Measurements from ENCODE around the gene POU4F3.

DNA sequence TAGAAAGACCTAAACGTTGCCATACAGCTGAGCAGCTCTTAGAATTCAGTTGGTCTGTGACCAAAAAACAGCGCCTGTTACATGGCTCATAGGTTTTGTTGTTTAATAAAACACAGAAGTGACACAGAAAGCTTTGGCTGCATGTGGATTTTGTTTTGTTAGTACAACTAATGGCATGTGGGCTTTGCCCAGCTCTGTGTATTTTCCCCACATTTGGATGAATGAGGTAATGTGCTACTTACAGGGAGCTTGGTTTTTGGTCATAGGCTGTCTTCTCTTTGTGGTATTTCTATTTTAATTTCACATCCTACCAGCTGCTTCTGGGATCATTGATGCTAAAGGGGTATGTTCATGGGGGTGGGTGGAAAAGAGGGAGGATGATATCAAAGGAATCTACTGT, 37.0 kb upstream of the POU4F3 start:
- TF ChIP-seq, protein P1, sequence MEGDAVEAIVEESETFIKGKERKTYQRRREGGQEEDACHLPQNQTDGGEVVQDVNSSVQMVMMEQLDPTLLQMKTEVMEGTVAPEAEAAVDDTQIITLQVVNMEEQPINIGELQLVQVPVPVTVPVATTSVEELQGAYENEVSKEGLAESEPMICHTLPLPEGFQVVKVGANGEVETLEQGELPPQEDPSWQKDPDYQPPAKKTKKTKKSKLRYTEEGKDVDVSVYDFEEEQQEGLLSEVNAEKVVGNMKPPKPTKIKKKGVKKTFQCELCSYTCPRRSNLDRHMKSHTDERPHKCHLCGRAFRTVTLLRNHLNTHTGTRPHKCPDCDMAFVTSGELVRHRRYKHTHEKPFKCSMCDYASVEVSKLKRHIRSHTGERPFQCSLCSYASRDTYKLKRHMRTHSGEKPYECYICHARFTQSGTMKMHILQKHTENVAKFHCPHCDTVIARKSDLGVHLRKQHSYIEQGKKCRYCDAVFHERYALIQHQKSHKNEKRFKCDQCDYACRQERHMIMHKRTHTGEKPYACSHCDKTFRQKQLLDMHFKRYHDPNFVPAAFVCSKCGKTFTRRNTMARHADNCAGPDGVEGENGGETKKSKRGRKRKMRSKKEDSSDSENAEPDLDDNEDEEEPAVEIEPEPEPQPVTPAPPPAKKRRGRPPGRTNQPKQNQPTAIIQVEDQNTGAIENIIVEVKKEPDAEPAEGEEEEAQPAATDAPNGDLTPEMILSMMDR (IDR thresholded peaks at IDR 0.05) = no peak
- TF ChIP-seq POLR2AphosphoS5 (IDR thresholded peaks at IDR 0.05) (no peak), POLR2A (IDR thresholded peaks at IDR 0.05) (no peak)
